Loucy (cell line): Measurements from ENCODE around the gene BCAS3.

Experiments used
- CTCF ChIP-seq: fragments of 200-600 bp; sonication (generic); conservative IDR thresholded peaks from 2 replicates; pipeline ENCODE4 v1.5.1; 2014; ENCODE audit warnings: mild to moderate bottlenecking, antibody characterized with exemption, low read length
- EZH2phosphoT487 ChIP-seq: fragments of 200-600 bp; IDR thresholded peaks from 2 replicates; pipeline ENCODE4 v1.6.1; 2018; ENCODE audit warnings: antibody characterized with exemption, mild to moderate bottlenecking, moderate library complexity, borderline replicate concordance

GRCh38 chr17:60752873-60753577, 75.4 kb downstream of the BCAS3 start:
- no peak for TF ChIP-seq CTCF
- no peak for TF ChIP-seq EZH2phosphoT487
